T-helper 17 cell (primary cell): ENCODE measurements around the gene L3MBTL1. TPM values are rescaled to one million over a fixed set of nuclear protein-coding genes. Genes with fewer than 3 reads are reported as not detected.

Experiments used
- ATAC-seq: fragments of 150-1000 bp; cut with Tn5 transposase; 2 replicates; pipeline ENCODE4 v1.10.0; 2021; ENCODE audit warnings: mild to moderate bottlenecking, moderate library complexity
- DNase-seq, 3 donors: peaks; one replicate each; pipeline versions ENCODE4 v3.0.0 to v3.0.0-alpha.2; 2020 to 2021
- H3K9me3 ChIP-seq: one replicate; pipeline ENCODE4 v1.7.0; 2013; ENCODE audit warnings: low read length, mild to moderate bottlenecking; ENCODE audit not compliant: control insufficient read depth, poor library complexity, severe bottlenecking
- H3K27ac Mint-ChIP-seq: one replicate; pipeline ENCODE4 v1.8.0; 2022; ENCODE audit warnings: mild to moderate bottlenecking, moderate library complexity, mixed read lengths
- H3K27me3 Mint-ChIP-seq: one replicate; pipeline ENCODE4 v1.8.0; 2022; ENCODE audit warnings: mixed read lengths
- H3K36me3 Mint-ChIP-seq: one replicate; pipeline ENCODE4 v1.8.0; 2022; ENCODE audit warnings: low read depth, mixed read lengths
- H3K4me1 Mint-ChIP-seq: one replicate; pipeline ENCODE4 v1.8.0; 2022; ENCODE audit warnings: mild to moderate bottlenecking, mixed read lengths
- H3K4me3 Mint-ChIP-seq: one replicate; pipeline ENCODE4 v1.8.0; 2022; ENCODE audit warnings: mild to moderate bottlenecking, moderate library complexity, mixed read lengths
- total RNA-seq, 4 donors: library from RNA in 2 of 4; stranded (reverse) in 2 of 4; gene quantifications; one replicate each; pipeline ENCODE4 v1.2.3 and lab custom pipeline; 2022 to 2026

The L3MBTL1 gene
- total RNA-seq, 2 donors from 2014 or later, result 9.9 to 11.6 TPM

DNA sequence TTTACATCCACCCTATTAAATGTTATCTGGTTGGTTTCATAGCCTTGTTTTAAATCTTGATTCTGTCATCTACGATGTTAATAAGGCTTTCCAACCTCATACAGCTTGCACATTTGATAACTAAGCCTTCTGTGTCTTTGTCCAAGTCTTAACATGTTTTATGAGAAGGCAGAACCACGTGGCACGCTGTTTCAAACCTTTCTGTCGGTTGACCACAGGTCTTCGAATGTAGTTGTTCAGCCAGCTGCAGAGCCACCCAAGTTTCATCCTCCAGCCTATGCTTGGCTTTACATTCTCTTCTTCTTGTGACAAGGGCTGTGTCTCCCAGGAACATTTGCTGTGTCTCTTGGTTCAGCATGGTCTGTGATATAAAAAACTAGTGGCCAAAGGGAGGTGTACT, 35.6 kb downstream of the L3MBTL1 start:
- peaks cover 16% of the 10 kb centered on the region for H3K36me3 Mint-ChIP-seq
- DNase-seq (no peak), ATAC-seq (no peak)
- no peaks in the 10 kb centered on the region for H3K9me3 ChIP-seq
- H3K4me3 Mint-ChIP-seq, result no peak overlapping the region
- peaks cover 3% of the 10 kb centered on the region for H3K4me1 Mint-ChIP-seq
- H3K27me3 Mint-ChIP-seq, result no peaks in the 10 kb centered on the region
- no peak overlapping the region for H3K27ac Mint-ChIP-seq

DNA sequence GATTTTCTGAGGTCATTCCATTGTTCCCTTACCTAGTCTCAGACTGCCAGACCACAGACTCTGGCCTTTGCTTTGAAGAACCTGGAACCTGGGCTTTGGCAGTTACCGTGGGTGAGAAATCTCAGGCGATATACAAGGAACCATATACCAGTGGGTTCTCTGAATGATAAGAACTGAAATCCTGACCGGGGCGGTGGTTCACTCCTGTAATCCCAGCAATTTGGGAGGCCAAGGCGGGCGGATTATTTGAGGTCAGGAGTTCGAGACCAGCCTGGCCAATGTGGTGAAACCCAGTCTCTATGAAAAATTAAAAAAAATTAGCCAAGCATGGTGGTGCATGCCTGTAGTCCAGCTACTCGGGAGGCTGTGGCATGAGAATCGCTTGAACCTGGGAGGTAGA, 37.0 kb downstream of the L3MBTL1 start:
- ATAC-seq (no peak), DNase-seq (no peak)
- Mint-ChIP-seq H3K4me1 (no peaks in the 10 kb centered on the region), H3K36me3 (peaks cover 14% of the 10 kb centered on the region), H3K4me3 (no peak overlapping the region), H3K27ac (no peak overlapping the region), H3K27me3 (no peaks in the 10 kb centered on the region)
- no peaks in the 10 kb centered on the region for H3K9me3 ChIP-seq

DNA sequence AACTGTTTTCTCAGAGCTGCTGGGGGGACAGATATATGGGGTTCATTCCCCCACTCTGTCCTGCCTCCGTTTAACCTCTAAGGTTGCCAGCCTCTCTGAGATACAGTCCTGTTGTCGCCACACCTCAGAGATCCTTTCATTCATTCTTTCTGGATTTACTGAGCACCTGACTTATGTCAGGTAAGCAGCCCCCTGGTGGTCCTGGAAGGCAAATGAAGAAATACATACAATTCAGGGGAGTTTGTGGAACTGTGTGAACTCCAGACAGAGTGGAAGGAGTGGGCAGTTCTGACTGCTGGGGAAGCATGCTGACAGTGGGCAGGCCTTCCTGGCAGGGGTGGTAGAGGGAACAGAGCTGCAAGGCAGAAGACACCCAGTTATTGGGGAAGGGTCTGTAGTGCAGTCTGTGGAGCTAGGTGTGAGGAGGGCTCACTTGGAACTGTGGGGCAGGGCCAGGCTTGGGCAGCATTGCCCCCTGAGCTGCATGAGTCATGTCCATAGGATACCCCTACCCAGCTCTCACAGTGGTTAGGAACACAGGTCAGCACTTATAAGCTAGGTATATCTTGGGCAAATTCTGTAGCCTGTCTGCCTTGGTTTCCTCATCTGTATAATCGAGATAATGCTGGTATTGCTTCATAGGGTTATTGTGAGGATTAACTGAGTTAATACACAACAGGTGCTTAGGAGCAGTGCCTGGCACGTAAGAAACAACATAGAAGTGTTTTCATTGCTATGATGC, 38.5 kb downstream of the L3MBTL1 start:
- H3K27me3 Mint-ChIP-seq, result no peaks in the 10 kb centered on the region
- H3K36me3 Mint-ChIP-seq, result peaks cover 14% of the 10 kb centered on the region
- H3K4me1 Mint-ChIP-seq, result no peaks in the 10 kb centered on the region

DNA sequence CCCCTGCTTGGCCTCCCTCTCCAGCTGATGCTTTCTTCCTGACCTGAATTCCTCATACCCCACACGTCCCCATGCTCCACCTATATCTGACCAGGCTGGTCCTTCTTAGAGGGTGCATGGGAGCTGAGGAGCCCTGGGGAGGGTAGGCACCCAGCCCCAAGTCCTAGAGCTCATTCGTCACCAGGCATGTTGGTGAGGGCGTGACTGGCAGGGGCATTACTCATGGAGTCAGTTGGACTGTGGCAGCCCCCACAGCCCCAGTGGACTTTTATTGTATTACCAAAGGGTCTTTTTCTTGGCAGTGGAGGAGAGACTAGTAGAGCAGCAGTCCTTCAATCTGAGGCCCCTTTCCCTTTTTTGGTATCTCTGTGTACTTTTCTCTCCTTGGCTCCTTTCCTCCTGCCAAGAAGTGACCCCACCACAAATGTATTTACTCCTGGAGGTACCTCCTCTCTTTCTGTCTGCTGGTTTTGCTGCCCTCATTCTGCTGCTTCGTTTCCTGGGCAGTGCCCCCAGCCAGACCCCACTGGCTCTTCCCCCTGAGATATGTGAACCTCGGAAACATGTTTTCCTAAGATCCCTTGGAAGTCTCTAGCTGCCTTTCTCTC, 40.9 kb downstream of the L3MBTL1 start:
- H3K36me3 Mint-ChIP-seq, result peaks cover 18% of the 10 kb centered on the region
- no peak for DNase-seq
- H3K9me3 ChIP-seq, result no peaks in the 10 kb centered on the region
- no peak for ATAC-seq
- H3K4me1 Mint-ChIP-seq, result no peaks in the 10 kb centered on the region
- H3K27ac Mint-ChIP-seq, result no peak overlapping the region
- no peak overlapping the region for H3K4me3 Mint-ChIP-seq
- no peaks in the 10 kb centered on the region for H3K27me3 Mint-ChIP-seq

More for the DNA sequence above, 38.5 kb downstream of the L3MBTL1 start:
- no peaks in the 10 kb centered on the region for H3K9me3 ChIP-seq
- Mint-ChIP-seq H3K27ac (no peak overlapping the region), H3K4me3 (no peak overlapping the region)
- ATAC-seq, result no peak
- DNase-seq, result no peak

DNA sequence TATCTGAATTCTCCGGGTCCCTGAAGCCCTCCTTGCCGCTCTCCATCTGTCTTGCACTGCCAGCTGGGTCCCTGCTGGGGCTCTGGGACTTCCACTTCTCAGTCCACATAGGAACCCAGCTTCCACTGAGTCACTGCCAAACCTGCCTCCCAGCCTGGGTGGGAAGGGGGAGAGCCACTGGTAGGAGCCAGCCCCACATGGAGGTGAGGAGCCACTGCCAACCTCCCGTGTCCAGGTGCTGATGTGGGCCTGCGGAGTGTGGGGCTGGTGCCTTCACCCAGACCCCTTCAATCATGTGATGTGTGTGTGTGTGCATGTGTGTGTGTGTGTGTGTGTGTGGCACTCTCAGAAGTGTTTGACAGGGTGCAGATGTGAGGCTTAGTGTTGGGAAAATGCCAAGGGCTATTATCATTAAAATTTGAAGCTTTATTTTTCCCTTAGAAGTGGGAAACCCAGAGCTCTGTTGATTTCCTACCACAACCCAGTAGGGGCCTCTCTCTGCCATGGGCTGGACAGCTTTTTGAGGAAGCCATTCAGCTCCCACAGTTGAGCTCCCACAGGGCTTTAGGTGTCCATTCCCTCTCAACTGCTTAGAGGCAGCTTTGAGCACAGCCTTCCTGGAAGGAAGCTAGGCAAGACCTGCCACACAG, 42.0 kb downstream of the L3MBTL1 start:
- Mint-ChIP-seq H3K27me3 (no peaks in the 10 kb centered on the region), H3K27ac (no peak overlapping the region), H3K36me3 (peaks cover 13% of the 10 kb centered on the region), H3K4me3 (no peak overlapping the region), H3K4me1 (no peaks in the 10 kb centered on the region)
- no peaks in the 10 kb centered on the region for H3K9me3 ChIP-seq
- DNase-seq (no peak), ATAC-seq (no peak)

DNA sequence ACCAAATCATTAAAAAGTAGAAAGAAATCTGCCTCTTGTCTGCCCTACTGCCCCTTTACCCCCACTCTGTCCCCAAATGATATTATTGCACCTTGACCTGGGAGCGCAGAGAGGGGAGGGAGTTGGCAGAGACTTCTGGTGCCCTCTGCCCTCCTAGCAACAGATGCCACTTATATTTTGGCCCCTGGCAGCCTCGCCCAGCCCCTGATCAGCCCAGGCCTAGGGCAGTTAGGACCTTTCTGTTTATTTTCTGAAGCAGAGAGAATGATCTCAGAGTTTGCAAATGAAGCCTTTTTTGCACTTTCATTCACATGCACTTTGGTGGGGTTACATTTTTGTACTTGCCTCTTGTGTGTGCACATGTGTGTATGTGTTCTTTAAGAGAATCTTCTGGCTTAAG, 43.0 kb downstream of the L3MBTL1 start:
- H3K9me3 ChIP-seq, result no peaks in the 10 kb centered on the region
- H3K36me3 Mint-ChIP-seq, result peaks cover 13% of the 10 kb centered on the region
- no peak for DNase-seq
- peak overlapping the region; percentile 12 for H3K4me3 Mint-ChIP-seq
- no peak overlapping the region for H3K27ac Mint-ChIP-seq
- no peak for ATAC-seq
- H3K27me3 Mint-ChIP-seq, result no peaks in the 10 kb centered on the region
- no peaks in the 10 kb centered on the region for H3K4me1 Mint-ChIP-seq

DNA sequence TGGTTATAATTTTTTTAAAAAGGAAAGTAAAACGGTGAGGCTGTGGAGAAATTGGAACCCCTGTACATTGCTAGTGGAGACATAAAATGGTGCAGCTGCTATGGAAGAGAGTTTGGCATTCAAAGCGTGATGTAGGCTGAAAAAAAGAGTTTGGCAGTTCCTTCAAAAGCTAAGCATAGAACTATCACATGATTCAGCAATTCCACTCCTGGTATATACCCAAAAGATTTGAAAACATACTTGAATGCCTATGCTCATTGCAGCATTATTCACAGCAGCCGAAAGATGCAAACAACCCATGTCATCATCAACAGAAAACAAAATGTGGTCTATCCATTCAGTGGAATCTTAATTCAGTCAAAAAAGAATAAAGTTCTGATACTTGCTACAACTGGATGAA, 46.9 kb downstream of the L3MBTL1 start:
- no peak overlapping the region for H3K27ac Mint-ChIP-seq
- ATAC-seq, result no peak
- peaks cover 8% of the 10 kb centered on the region for H3K36me3 Mint-ChIP-seq
- H3K4me1 Mint-ChIP-seq, result peaks cover 3% of the 10 kb centered on the region
- peaks cover 7% of the 10 kb centered on the region for H3K27me3 Mint-ChIP-seq
- no peak for DNase-seq
- H3K9me3 ChIP-seq, result no peaks in the 10 kb centered on the region
- no peak overlapping the region for H3K4me3 Mint-ChIP-seq

DNA sequence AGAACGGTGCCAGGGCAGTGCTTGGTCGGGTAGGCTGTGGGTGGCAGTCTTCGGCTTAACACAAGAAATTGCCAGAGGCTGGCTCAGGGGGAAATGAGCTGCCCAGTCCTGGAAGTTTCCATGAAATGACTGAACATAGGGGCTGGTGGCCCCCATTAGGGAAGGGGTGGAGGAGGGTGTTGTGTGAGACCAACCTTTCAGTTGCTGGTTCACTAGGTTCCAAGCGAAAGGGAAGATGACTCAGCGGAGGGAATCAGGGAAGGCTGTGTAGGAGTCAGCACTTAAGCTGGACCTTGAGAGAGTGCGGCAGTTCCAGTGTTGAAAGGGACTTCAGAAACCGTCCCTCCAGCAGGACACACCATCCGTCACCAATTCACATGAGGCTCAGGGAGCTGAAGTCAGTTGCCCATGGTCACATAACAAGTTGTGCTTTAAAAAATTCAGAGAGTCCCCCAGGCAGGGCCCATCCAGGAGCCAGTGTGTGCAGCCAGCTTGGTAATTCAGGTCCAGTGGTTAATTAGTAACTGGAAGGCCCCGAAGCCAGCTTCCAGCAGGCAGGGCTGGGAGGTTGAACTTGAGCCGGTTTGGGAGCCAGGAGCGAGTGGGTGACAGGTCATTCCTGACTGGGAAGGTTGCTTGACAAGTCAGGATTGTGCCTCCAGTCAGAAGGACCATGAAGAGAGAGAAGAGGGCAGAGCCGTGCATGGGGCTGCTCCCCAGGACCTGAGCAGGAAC, 51.1 kb downstream of the L3MBTL1 start, which contains the start of gene SGK2:
SGK2 (plus strand) TSS at position 616 of the 735 bp plus-strand sequence. CDS start 7,469 bp downstream, outside the sequence.
- DNase-seq (no peak), ATAC-seq (no peak)
- peaks cover 8% of the 10 kb centered on the region for H3K4me1 Mint-ChIP-seq
- H3K27me3 Mint-ChIP-seq, result peaks cover 9% of the 10 kb centered on the region
- H3K4me3 Mint-ChIP-seq, result peak within 1 kb of the TSS; percentile 60
- H3K9me3 ChIP-seq, result no peaks in the 10 kb centered on the region
- peaks cover 9% of the 10 kb centered on the region for H3K36me3 Mint-ChIP-seq
- no peak within 1 kb of the TSS for H3K27ac Mint-ChIP-seq

DNA sequence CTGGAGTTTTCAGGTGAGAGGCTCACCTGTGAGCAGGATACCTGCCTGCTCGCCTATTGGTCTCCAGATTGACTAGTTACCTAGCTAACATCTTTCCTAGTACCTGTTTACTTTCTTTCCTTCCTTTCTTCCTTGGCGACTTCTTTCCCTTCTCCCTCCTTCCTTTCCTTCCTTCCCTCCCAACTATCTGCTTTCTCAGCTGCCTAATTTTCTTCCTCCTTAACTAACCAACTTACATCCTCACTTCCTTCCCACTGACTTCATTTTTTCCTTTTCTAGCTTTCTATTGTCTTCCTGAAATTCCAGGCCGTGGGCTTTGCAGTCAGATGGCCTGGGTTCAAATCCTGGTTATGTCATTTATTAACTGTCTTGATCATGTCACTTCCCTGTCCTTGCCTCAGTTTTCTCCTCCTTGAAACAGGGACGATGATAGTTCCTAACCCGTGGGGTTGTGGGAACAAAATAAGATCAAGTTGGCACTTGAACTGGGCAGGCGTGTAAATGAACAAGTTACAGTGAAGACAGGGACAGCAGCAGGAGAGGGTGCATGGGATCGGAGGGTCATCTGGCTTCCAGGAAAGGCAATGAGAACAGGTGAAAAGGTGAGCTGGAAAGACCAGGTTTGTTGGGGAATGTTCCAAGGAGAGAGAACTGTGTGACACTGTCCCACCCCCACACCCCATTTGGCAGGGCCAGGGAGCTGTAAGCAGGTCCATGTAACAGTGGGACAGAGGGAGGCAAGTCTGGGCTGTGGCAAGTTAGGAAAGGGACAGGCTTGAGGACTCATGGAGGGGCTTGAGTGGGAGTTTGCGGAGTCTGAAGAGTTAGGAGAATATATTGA, 51.9 kb downstream of the L3MBTL1 start:
- Mint-ChIP-seq H3K27ac (no peak overlapping the region), H3K27me3 (peaks cover 9% of the 10 kb centered on the region), H3K4me1 (peaks cover 8% of the 10 kb centered on the region), H3K36me3 (peaks cover 9% of the 10 kb centered on the region), H3K4me3 (peak overlapping the region; percentile 60)
- no peaks in the 10 kb centered on the region for H3K9me3 ChIP-seq
- ATAC-seq (no peak), DNase-seq (no peak)

DNA sequence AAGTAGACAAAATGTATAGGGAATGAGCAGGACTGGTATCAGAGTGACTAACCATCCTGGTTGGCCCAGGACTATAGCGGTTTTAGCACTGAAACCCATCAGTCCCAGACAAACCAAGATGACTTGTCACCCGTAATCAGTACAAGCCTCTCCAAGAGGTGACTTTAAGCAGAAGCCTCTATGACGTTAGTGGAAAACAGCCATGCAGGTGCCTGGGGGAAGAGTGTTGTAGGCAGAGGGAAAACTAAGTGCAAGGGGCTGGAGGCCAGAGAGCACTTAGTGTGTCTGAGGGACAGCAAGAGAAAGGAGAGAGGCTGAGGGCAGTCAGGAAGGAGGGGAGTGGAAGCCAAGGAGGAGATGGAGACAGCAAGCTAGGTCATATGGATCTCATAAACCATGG, 53.5 kb downstream of the L3MBTL1 start:
- Mint-ChIP-seq H3K4me3 (no peak overlapping the region), H3K36me3 (peaks cover 9% of the 10 kb centered on the region), H3K4me1 (peaks cover 8% of the 10 kb centered on the region), H3K27ac (no peak overlapping the region), H3K27me3 (peaks cover 9% of the 10 kb centered on the region)
- DNase-seq, result no peak
- ATAC-seq, result no peak
- no peaks in the 10 kb centered on the region for H3K9me3 ChIP-seq

DNA sequence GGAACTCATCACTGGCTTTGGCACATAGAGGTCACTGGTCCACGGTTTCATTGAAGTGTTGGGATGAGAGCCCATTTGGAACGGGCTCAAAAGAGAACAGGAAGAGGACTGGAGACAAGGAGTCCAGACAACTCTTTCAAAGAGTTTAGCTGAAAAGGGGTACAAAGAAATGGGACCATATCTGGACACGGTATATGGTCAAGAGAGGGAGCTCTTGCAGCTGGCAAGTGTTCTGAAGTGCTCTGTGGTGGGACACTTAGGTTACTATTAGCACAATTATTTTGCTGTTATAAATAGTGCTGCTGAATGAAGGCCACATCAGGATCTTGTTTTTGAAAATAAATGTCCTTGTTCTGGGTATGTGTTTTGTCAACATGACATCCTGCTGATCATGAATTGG, 55.9 kb downstream of the L3MBTL1 start:
- no peaks in the 10 kb centered on the region for H3K9me3 ChIP-seq
- Mint-ChIP-seq H3K36me3 (peaks cover 9% of the 10 kb centered on the region), H3K4me3 (no peak overlapping the region), H3K27ac (no peak overlapping the region), H3K4me1 (peaks cover 8% of the 10 kb centered on the region), H3K27me3 (peaks cover 5% of the 10 kb centered on the region)
- no peak for ATAC-seq
- no peak for DNase-seq

DNA sequence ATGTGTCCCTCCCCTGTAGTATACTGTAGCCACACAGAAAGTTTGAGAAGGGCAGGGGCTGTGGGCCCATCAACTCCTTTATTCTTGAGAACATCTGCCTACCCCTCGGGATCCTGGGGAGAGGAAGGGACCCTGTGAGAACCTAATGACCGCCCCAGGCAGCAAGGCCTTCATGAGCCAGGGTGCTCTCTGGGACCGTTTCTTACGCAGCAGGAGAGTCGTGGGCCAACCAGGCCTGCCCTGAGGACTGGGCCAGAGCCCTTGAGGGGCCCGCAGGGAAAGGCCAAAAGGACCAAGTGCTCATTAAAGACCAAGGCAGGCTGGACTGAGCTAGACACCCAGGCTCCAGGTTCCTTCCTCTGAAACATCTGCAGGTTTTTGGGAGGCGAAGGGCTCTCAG, 56.5 kb downstream of the L3MBTL1 start:
- H3K4me1 Mint-ChIP-seq, result peaks cover 8% of the 10 kb centered on the region
- peaks cover 9% of the 10 kb centered on the region for H3K36me3 Mint-ChIP-seq
- H3K27ac Mint-ChIP-seq, result peak overlapping the region; percentile 3
- peaks cover 5% of the 10 kb centered on the region for H3K27me3 Mint-ChIP-seq
- no peak for DNase-seq
- no peak overlapping the region for H3K4me3 Mint-ChIP-seq
- H3K9me3 ChIP-seq, result no peaks in the 10 kb centered on the region
- ATAC-seq, result no peak
